Tibial artery (tissue), 4 donors: ENCODE data around the gene OR2H1.

ENCODE experiments used
- DNase-seq, 2 donors: peaks; one replicate each; pipeline ENCODE4 v3.0.0-alpha.2; 2019
- H3K27ac ChIP-seq, 2 donors: fragments of 200-600 bp; sonication (generic) in 1 of 2; 1 replicate in 1 of 2; 2 replicates in 1 of 2; pipeline ENCODE4 v1.5.1; 2018 to 2019; ENCODE audit warnings: mild to moderate bottlenecking in 1 of 2
- H3K27me3 ChIP-seq, 2 donors: fragments of 200-600 bp; sonication (generic) in 1 of 2; one replicate each; pipeline versions ENCODE4 v1.5.1 to v1.6.0; 2016 to 2019
- H3K36me3 ChIP-seq, 3 donors: fragments of 200-600 bp; sonication (generic) in 2 of 3; one replicate each; pipeline ENCODE4 v1.5.1; 2016 to 2019; ENCODE audit warnings: mild to moderate bottlenecking in 2 of 3
- H3K4me1 ChIP-seq, 4 donors: fragments of 200-600 bp; sonication (generic) in 2 of 4; 1 replicate in 3 of 4; 2 replicates in 1 of 4; pipeline ENCODE4 v1.5.1; 2016 to 2019
- H3K4me3 ChIP-seq, 2 donors: fragments of 200-600 bp; sonication (generic) in 1 of 2; 1 replicate in 1 of 2; 2 replicates in 1 of 2; pipeline ENCODE4 v1.5.1; 2018 to 2019; ENCODE audit warnings: mild to moderate bottlenecking in 2 of 2
- H3K9me3 ChIP-seq, 3 donors: fragments of 200-600 bp; sonication (generic) in 1 of 3; one replicate each; pipeline ENCODE4 v1.5.1; 2016 to 2019
- intact Hi-C: fragments of 100-400 bp; cut with DNase I; formaldehyde crosslinking; loops from one replicate; pipeline ENCODE4 v1.15.0; 2023; ENCODE audit warnings: low total_unique reads
- TF ChIP-seq, protein P1 (sequence below), 2 experiments: fragments of 200-600 bp in 1 of 2; fragments of 450-650 bp in 1 of 2; IDR thresholded peaks; one replicate each; pipeline ENCODE4 v1.5.1; 2017 to 2019; ENCODE audit warnings: antibody characterized with exemption in 2 of 2, mild to moderate bottlenecking in 1 of 2, moderate library complexity in 1 of 2

OR2H1 gene

GRCh38 chr6:29499704-29500103, 42.7 kb downstream of the OR2H1 start:
- Histone ChIP-seq H3K36me3 (no peaks in the 10 kb centered on the region), H3K4me3 (no peak overlapping the region), H3K4me1 (no peaks in the 10 kb centered on the region), H3K27ac (no peak overlapping the region), H3K9me3 (no peaks in the 10 kb centered on the region), H3K27me3 (peaks cover 0 to 6% of the 10 kb centered on the region in 2 donors)
- intact Hi-C loops = no loop called here
- TF ChIP-seq, protein P1, sequence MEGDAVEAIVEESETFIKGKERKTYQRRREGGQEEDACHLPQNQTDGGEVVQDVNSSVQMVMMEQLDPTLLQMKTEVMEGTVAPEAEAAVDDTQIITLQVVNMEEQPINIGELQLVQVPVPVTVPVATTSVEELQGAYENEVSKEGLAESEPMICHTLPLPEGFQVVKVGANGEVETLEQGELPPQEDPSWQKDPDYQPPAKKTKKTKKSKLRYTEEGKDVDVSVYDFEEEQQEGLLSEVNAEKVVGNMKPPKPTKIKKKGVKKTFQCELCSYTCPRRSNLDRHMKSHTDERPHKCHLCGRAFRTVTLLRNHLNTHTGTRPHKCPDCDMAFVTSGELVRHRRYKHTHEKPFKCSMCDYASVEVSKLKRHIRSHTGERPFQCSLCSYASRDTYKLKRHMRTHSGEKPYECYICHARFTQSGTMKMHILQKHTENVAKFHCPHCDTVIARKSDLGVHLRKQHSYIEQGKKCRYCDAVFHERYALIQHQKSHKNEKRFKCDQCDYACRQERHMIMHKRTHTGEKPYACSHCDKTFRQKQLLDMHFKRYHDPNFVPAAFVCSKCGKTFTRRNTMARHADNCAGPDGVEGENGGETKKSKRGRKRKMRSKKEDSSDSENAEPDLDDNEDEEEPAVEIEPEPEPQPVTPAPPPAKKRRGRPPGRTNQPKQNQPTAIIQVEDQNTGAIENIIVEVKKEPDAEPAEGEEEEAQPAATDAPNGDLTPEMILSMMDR (IDR thresholded peaks at IDR 0.05) = no peak
- DNase-seq = no peak

- no peaks in the 10 kb centered on the region for H3K4me1 ChIP-seq
- no peaks in the 10 kb centered on the region for H3K36me3 ChIP-seq
- no peaks in the 10 kb centered on the region for H3K9me3 ChIP-seq
- H3K27me3 ChIP-seq = peaks cover 0 to 6% of the 10 kb centered on the region in 2 donors
- H3K4me3 ChIP-seq = no peak overlapping the region
- intact Hi-C loops = no loop called here
- H3K27ac ChIP-seq = no peak overlapping the region
- TF ChIP-seq, protein P1 (IDR thresholded peaks at IDR 0.05) = no peak
- DNase-seq = no peak
Measured at GRCh38 chr6:29500594-29500993, 43.6 kb downstream of the OR2H1 start.

DNA sequence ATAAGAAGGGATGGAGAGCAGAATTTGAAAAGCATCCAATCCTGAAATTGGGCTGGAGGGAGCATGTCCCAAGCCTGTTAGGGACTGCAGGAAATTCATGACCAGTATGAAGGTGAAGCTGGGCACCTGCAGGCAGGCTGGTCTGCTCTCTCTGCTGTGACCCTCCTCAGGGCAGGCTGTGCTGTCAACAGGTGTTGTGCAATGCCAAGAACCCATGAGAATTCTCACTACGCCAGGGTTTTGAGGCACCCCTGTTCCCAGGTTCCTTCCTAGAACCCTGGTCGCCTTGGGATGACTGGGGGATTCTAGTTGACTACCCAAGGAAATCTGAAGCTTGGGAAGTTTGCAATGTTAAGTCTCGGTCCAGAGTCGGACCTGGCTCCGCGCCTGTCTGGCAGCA, 44.2 kb downstream of the OR2H1 start:
- Histone ChIP-seq H3K27me3 (peaks cover 0 to 6% of the 10 kb centered on the region in 2 donors), H3K36me3 (no peaks in the 10 kb centered on the region), H3K9me3 (no peaks in the 10 kb centered on the region), H3K4me3 (no peak overlapping the region), H3K27ac (no peak overlapping the region), H3K4me1 (no peaks in the 10 kb centered on the region)
- intact Hi-C loops = no loop called here
- TF ChIP-seq, protein P1 (IDR thresholded peaks at IDR 0.05) = no peak
- DNase-seq = no peak

GRCh38 chr6:29502181-29502580, 45.2 kb downstream of the OR2H1 start:
- H3K27ac ChIP-seq = no peak overlapping the region
- H3K9me3 ChIP-seq = no peaks in the 10 kb centered on the region
- no peak overlapping the region for H3K4me3 ChIP-seq
- intact Hi-C loops = no loop called here
- DNase-seq = no peak
- H3K36me3 ChIP-seq = no peaks in the 10 kb centered on the region
- H3K27me3 ChIP-seq = peaks cover 0 to 6% of the 10 kb centered on the region in 2 donors
- TF ChIP-seq, protein P1 (IDR thresholded peaks at IDR 0.05) = no peak
- no peaks in the 10 kb centered on the region for H3K4me1 ChIP-seq

DNA sequence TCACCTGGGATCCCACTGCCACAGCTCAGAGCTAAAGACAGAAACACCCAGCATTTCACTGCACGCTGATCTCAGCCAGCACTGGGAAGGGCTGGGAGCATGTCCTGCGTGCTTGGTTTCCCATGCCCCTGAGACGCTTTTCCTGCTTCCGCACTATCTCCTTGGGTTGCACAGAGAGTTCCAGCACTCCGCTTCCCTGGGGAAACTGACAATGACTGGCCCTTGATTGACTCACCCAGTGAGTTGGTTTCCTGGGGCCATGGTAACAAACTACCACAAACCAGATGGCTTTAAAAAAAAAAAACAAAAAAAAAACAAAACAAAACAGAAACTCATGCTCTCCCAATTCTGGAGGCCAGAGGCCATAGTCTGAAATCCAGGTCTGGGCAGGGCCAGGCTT, 45.6 kb downstream of the OR2H1 start:
- Histone ChIP-seq H3K4me1 (no peaks in the 10 kb centered on the region), H3K9me3 (no peaks in the 10 kb centered on the region), H3K27me3 (peaks cover 0 to 6% of the 10 kb centered on the region in 2 donors), H3K4me3 (no peak overlapping the region), H3K36me3 (no peaks in the 10 kb centered on the region), H3K27ac (no peak overlapping the region)
- DNase-seq = no peak
- TF ChIP-seq, protein P1 (IDR thresholded peaks at IDR 0.05) = no peak
- intact Hi-C loops = no loop called here

DNA sequence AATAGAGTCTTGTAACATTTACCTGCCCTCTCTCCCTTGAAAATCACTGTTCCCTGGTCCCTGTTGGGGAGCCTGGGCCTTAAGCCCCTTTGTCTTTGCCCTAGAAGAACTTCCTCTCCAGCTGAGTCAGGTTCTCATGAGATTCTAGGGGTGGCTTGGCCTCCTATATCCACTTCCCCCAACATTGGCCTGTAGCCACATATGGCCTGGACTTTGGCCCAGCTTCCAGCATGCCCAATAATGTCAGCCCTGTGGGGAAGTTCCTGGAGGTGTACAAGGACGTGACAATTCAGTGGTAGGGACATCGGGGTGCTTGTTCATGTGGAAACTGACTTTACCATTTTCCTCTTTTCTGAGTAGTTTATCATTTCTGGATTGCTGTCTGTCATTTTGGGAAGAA, 48.0 kb downstream of the OR2H1 start:
- H3K4me1 ChIP-seq = no peaks in the 10 kb centered on the region
- no peak overlapping the region for H3K4me3 ChIP-seq
- no peak for DNase-seq
- no peak overlapping the region for H3K27ac ChIP-seq
- H3K36me3 ChIP-seq = no peaks in the 10 kb centered on the region
- TF ChIP-seq, protein P1 (IDR thresholded peaks at IDR 0.05) = no peak
- H3K27me3 ChIP-seq = peaks cover 0 to 9% of the 10 kb centered on the region in 2 donors
- intact Hi-C loops = no loop called here
- H3K9me3 ChIP-seq = no peaks in the 10 kb centered on the region
